GM18505 (cell line): ENCODE results near the gene TPP1.
A peak's percentile ranks its signal among the peaks of the same experiment; 100 is the strongest.

Source experiments
- ATAC-seq: cut with Tn5 transposase; IDR thresholded peaks from one replicate; pipeline ENCODE4 v1.9.1; 2021; ENCODE audit not compliant: unreplicated experiment
- POLR2A ChIP-seq: IDR thresholded peaks from 4 replicates; pipeline ENCODE4 v1.6.1; 2011; ENCODE audit warnings: borderline replicate concordance; ENCODE audit not compliant: insufficient read depth, insufficient read length; ENCODE audit errors: extremely low read depth

Gene TPP1

DNA sequence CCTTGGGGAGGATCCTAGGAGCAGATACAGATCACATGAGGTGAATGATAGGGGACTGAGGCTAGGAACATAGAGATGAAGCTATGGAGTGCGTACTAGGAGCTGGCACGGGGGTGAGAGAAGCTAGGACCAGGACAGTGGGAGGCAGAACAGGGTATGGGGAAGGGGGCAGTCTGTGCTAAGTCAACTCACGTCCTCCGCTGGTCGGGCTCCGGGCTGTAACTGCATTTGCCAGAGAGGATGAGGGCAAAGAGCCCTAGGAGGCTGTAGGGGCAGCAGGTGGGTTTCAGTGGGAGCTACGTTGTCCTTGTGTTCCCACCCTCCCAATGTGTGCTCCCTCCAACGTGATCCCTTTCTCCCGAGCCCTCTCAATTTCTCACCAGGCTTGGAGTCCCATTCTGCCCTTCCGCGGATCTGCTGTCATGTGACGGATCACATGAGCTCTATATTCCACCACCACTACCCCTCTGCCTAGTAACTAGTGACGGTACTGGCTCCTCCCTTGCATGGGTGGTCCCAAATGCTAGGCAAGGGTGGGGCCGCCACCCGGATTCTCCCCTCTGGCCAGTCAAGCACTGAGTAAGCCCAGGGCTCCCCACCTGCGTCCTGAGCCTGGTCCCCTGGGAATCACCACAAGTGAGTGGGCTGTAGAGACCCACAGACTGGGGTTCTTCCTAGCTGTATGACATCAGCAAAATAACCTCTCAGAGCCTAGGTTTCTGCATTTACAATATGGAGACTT is at the start of gene TPP1:
Gene TPP1 (minus strand): TSS at position 419 of the 742 bp plus-strand sequence. CDS start 22 bp downstream, at position 397.
- ATAC-seq, result peak; percentile 97

DNA sequence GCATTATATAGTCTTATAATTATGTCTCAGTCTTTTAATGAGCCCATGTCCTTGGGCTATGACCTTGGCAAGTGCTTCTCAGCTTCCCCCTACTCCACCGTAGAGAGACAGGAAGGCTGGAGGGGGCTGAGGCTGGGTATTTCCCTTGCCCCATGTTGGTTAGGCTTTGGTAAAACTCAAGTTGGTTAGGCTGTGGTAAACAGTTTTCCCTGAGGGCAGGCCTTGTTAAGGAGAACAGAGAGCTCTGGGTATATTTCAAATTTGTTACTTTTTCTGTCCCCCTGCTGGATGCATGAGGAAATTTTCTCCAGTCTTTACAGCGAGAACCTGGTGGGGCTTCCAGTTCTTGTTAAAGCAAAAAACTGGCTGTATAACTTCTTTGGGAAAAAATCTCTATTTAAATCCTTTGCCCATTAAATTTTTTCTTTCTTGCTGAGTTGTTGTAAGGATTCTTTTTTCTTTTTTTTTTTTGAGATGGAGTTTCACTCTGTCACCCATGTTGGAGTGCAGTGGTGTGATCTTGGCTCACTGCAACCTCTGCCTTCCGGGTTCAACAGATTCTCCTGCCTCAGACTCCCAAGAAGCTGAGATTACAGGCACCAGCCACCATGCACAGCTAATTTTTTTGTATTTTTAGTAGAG is 48.6 kb upstream of the TPP1 start:
- no peak for ATAC-seq
- TF ChIP-seq POLR2A, result no peak

More for the DNA sequence above, at the start of gene TPP1:
- peak; percentile 86 for TF ChIP-seq POLR2A

DNA sequence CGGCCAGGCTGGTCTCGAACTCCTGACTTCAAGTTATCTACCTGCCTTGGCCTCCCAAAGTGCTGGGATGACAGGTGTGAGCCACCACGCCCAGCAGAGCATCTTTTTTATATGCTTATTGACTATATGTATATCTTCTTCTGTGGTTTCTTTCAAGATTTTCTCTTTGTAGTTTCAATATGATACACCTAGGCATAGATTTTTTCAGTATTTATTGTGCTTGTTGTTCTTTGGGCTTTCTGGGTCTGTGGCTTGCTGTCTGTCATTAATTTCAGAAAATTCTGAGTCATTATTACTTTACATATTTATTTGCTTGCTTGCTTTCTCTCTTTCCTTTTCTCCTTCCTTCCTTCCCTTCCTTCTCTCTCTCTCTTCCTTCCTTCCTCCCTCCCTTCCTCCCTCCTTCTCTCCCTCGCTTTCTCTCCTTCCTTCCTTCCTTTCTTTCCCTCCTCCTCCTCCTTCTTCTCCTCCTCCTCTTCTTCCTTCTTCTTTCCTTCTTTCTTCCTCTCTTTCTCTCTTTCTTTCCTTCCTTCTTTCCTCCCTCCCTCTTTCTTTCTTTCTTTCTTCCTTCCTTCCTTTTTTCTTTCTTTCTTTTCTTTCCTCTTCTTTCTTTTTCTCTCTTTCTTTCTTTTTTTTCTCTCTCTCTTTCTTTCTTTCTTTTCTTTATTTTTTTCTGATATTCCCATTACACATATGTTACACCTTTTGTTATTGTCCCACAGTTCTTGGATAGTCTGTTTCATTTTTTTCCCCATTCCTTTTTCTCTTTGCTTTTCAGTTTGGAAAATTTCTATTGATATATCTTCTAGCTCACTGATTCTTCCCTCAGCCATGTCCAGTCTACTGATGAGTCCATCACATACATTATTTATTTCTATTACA is 47.3 kb upstream of the TPP1 start:
- TF ChIP-seq POLR2A, result no peak
- no peak for ATAC-seq

DNA sequence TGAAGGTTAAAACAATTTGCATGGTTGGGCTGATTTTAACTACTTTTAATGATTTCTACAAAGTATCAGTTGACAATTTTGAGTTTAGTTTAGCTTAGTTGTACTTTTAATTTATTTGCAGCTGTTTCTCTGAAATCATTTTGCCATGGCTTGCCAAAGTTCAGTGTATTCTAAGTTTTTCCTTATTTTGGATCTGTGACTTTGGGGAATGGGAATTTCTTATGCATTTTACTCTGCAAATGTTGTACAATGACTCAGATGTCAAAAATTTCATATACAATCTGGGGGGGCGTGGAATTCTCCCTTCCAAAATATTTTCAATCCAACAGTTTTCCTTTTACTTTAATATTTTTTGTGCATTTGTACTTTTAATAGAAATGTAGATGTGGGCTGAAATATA is 45.3 kb upstream of the TPP1 start:
- ATAC-seq, result no peak
- TF ChIP-seq POLR2A, result no peak

DNA sequence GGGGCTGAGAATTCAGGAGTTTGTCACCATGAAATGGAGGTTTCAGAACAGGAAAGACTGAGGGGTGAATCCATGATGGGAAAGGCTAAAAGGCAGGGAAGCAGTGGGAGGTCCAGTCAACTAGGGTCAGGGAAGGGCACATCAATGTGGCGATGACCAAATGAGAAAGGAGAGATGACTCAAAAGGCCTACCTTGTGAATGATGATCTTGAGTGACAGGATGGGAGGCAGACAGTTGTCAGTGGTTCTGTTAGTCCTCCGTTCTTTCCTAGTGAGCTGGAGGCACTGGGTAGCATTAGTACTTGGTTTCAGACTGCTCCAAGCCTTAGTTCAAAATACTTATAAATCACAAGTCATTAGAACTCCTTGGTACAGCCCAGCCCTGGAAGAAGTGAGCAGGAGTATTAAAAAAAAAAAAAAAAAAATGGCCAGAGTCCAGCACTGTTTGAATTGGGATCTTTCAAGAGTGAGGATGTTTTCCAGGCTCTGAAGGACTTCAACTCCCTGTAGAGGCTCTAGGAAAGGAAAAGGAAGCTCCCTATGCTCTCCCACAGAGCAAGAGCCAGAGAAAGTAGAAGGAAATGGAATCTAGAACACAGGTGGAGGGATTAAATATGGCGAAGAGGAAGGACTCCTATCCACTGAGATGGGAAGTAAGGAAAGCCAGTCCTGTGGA is 44.7 kb upstream of the TPP1 start:
- TF ChIP-seq POLR2A, result no peak

DNA sequence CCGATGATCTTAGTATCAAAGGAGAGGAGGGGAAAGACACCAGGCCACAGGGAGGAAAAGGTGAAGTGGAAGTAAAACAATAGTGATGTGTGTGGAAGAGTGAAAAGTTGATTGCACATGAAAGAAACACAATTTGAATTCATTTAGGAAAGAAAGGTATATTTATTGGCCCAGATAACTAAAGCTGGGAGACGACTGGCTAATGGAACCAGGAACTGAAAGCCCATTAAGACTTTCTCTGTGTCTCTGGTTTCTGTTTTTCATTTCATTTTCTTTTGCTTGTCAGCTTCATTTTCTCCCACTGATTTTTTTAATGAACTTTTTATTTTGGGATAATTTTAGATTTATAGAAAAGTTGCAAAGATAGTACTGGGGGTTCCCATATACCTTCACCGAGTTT is 41.5 kb upstream of the TPP1 start:
- ATAC-seq, result no peak
- no peak for TF ChIP-seq POLR2A

More for the DNA sequence above, 44.7 kb upstream of the TPP1 start:
- ATAC-seq, result no peak

DNA sequence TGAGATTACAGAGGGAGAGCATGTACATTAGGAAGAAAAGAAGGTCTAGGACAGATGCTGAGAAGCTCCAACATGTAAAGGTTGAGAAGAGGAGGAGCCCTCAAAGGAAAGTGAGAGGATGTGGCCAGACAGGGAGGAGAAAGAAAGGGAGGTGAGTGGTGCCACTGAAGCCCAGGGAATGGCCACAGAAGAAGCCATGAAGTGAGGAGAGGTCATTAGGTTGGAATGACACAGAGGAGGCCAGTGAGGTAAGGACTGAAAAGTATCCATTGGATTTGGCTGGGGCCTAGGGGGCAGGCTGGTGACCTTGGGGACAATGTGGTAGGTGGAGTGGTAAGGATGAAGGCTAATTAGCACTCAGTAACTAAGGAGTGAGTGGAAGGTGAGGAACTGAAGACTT is 39.4 kb upstream of the TPP1 start:
- no peak for TF ChIP-seq POLR2A
- ATAC-seq, result no peak

DNA sequence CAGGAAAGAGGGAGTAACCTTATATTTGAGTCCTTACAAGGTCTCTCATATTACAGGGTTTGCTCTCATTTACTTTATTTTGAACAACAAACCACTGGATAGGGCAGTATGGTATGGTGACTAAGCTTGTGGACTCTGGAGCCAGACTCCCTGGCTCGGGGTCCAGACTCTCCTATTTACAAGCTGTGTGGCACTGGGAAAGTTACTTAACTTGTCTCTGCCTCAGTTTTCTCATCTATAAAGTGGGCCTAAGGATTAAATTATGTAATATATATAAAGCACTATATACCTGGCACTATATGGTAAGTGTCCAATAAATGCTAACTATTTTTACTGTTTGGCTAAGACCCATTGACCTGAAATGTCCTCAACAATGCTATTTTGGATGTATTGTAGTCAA is 38.1 kb upstream of the TPP1 start:
- no peak for TF ChIP-seq POLR2A
- no peak for ATAC-seq

DNA sequence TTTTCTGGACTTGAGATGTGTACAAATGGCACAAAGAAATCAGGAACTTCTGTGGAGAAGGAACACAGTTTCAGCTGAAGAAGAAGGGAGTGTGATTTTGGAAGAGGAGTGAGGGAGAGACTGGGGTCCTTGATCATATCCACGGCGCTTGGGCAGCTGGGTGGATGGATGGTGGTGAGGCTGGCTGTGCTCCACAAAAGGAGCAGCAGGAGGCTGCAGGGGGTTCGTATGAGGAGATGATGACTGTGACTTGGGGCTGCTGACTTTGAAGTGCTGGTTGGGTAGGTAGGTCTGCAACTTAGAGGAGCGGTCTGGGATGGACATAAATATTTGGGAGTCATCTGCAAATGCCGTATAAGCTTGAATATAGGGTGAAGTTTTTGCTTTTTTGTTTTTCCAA is 37.7 kb upstream of the TPP1 start:
- ATAC-seq, result no peak
- no peak for TF ChIP-seq POLR2A

DNA sequence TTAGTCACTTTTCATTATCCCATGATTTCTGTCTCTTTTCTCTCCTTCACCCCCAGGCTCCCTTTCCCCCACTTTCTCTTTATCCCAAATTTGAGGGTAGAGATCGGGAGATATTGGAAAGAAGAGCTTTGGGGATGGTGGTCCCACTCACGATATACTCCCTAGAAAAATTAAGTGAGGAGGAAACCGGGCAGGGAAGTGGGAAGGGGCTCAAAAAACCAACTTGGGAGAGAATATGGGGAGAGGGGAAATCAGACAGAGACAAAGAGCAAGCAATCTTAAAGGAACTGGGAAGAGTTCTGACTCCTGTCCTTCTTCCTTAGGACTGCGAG is 37.3 kb upstream of the TPP1 start:
- ATAC-seq, result no peak
- TF ChIP-seq POLR2A, result no peak

DNA sequence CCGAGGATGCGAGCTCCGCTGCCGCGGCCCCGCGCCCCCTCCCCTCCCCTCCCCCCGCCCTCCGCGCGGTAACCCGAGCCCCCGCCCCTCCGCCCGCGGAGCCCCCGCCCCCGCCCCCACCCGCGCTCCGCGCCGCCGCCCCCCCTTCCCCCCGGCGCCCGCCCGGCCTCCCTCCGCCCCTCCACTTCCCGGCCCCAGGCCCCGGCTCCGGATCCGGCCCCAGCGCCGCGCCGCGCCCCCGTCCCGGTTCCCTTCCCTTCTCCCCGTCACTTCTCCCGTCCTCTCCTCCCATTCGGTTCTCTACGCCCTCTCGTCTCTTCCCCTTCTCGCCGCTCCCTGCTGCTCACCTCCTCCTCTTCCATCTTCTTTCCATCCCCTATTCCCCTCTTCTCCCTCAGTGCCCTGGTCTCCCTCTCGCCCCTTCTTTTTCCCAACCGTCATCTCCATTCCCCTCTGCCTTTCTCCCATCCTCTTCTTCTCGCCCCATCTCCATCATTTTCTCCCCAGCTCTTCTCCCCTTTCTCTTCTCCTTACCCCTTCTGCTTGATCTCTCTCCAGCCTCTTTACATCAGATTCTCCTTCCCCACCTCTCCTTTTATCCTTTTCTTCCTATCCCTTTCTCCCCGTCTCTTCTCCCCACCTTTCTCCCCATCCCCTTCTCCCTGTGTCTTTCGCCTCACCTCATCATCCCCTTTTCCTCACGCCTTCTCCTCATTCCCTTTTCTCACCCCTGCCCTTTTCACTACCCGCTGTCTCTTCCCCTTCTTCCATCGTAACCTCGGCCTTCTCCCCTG is 36.8 kb upstream of the TPP1 start, which contains the start of gene DCHS1:
Gene DCHS1 (minus strand): TSS at position 20 of the 794 bp plus-strand sequence. CDS start 14,196 bp downstream, outside the sequence.
- TF ChIP-seq POLR2A, result no peak
- no peak for ATAC-seq
